HG03378 (cell line): ENCODE measurements around the gene TNKS1BP1.
A peak's percentile ranks its signal among the peaks of the same experiment; 100 is the strongest.
"Not testable (repeated sequence)": the region's sequence is repeated elsewhere in the genome, so short reads cannot be mapped to it uniquely, and the experiment has no call there.

Experiments used
- ATAC-seq: cut with Tn5 transposase; IDR thresholded peaks from one replicate; pipeline ENCODE4 v1.9.1; 2021; ENCODE audit warnings: mild to moderate bottlenecking, moderate library complexity; ENCODE audit not compliant: unreplicated experiment

The TNKS1BP1 gene

DNA sequence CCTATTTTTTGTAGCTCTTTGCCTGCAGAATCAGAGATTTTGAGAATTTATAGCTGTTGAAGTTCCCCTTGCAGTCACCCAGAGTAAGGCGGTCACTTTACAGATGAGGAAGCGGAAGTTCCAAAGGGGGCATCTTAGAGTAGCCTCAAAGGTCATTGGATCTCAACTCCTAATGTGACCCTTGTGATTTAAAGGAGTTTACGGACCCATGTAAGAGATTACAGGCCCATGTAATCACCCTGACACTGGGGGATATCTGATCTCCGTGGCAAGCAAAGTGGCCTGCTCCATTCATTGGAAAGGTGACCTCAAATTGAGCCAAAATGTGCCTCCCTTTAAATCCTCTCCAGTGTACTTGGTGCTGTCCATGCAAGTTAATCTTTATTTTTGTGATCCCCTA is 29.1 kb upstream of the TNKS1BP1 start:
- ATAC-seq = no peak

DNA sequence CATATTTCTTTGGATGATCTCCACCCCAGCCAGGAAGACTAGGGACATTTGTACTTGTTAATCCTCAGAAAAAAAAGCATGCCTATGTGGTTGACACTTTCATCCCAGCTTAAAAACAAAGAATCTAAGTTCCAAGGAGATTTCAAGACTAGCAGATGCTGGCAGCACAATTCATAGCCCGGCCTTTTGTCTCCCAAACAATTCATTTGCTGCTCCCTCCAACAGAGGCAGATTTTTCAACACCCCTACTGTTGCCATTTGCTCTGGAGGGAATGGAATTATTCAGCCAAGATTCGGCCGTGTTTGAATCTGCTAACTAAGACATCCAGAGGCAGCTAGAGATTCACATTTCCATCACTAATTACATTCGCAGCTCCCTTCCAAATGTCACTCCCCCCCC is 28.7 kb upstream of the TNKS1BP1 start:
- no peak for ATAC-seq

DNA sequence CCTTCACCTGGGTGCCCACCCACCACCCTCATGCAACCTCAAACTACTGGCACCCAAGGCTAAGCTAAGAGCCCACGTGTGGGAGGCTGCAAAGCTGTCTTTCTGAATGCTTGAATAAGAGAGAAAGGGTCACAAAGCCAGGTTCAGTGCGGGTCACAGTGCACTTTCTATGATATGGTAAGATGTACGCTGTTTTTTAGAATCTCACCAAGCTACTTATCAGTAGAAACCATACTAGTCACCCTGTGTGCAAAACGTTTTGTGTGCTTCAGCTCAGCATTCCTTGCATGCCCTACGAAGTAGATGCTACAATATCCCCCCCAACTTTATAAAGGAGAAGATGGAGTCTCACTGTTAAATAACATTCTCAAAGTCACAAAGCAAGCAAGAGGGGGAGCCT is 28.3 kb upstream of the TNKS1BP1 start:
- no peak for ATAC-seq

DNA sequence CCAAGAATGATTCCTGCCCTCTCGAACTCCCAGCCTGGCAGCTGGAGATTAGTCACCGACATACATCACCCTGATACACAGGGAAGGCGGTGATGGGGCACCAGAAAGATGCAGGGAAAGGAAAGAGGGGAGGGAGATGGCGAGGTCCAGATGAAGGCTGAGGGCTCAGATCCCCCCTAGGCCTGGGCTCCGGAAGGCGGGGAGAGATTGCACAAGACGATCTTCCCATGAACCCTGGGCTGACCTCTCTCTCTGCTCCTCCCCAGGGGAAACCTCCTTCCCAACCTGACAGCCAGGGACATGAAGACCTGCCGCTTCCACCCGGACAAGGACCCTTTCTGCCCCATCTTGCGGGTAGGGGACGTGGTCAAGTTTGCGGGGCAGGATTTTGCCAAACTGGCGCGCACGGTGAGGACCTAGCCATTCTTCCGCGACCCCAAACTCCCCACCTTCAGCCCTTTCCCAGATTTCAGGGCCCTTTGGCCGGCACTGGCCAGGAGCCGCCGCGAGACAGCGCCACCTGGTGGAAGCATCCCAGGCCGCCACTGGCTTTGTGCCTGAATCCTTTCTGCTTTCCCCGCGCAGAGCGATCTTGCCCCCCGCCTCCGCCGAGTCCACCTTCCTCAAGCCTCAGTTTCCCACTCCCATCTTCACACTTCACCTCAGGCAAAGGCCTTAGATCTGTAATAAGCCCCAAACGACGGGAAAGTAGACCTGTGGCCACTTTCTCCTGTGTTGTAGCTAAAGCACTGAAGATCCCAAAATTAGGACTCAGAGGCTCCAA is 24.9 kb upstream of the TNKS1BP1 start:
- ATAC-seq = no peak

DNA sequence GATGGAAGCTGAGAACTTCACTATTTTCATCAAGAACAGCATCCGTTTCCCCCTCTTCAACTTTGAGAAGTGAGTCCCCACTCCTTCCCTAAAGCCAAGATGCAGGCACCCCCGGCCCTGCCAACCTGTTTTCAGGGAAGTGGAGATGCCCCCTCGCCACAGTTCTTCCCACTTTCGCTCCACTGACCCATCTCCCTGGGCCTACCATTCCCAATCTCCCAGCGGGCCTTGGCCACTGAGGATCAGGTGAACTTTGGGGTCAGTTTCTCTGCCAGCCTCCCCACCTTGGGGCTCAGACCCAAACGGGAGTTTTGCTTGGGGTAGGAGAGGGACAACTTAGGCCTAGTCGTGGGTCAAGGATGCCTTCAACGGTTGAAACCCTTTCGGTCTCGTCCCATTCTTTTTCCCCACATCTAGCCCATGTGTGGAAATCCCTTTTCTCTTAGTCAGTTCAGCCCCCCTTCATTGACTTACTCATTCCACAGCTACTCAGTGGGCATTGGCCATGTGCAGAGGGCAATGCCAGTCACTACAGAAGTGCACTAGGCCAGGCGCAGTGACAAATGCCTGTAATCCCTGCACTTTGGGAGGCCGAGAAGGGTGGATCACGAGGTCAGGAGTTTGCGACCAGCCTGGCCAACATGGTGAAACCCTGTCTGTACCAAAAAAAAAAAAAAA is 24.0 kb upstream of the TNKS1BP1 start:
- ATAC-seq = no peak

DNA sequence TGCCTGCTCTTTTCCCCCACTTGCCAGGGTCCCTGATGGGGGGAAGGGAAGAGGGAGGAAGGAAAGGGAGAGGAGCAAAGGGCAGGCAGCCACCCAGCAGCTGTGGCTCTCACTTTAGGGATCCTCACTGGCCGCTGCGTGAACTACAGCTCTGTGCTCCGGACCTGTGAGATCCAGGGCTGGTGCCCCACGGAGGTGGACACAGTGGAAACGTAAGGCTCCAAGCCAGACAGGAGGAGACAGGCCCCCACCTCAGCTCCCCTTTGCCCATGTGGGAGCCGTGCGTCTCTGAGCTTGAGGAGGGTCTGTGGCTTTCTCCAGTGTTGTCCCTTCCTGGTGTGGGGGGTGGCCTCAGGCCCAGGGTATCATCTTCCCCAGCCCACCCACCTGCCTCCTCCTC is 23.3 kb upstream of the TNKS1BP1 start:
- ATAC-seq = no peak

DNA sequence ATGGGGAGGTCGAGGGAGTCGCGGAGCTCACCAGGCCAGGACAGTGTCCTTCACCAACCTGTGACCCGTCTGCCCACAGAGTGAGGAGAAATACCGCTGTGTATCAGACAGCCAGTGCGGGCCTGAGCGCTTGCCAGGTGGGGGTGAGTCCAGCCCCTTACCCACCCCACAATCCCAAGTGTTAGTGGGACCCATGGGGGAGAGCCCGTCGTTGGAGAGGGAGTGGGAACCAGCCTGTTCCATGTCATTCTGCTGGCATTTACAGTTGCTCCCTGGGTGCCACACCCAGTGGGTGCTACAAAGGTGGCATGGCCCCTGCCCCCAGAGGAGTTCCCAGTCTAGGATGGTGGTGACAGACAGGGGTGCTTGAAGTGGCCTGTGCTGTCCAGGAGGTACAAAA is 22.6 kb upstream of the TNKS1BP1 start:
- ATAC-seq = no peak

DNA sequence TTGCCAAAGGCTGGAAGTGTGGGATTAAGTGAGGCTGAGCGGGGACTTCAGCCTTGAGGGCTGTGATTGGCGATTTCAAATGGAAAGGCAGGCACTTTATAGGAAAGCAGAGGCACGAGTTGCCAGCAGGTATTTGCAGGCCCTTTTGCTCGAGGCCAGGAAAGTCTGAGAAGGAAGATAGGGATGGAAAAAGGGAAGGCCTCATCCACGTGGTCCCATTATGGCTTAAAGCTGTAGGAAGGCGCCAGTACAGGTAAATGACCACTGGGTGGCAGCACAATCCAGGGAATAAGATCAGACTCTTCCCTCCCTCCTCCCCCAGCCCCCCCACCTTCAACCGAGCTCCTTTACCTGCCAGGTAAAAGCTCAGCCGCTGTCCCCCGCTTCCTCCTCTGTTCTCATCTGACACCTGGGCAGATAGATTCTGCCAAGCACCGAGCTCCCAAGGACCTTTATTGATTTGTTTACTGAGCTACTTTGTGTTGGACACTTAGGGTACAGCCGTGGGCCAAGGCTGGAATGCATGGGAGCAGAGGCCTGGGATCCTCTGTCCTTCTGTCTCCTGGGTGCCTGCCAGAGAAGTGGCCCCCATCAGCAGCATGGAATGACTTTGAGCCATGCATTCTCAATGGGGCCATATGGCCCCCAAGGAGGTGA is 20.9 kb upstream of the TNKS1BP1 start:
- ATAC-seq = no peak

DNA sequence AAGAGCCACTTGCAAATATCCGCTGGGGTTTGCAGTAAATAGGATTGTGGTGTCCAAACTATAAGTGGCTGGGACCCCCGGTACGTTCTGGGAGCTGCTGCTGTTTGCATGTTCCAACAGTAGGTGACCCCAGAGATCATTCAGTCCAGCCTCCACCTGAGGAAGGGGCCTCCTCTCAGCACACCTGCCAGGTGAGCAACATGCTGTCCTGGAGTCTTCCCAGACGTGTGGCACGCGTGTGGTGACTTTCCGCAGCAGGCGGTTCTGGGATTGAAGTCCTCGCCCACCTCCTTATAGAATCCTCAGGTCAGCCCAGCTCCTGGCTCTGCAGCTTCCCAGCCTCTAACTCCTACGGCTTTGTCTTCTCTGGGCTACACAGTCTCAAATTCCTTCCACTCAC is 20.1 kb upstream of the TNKS1BP1 start:
- ATAC-seq = no peak

DNA sequence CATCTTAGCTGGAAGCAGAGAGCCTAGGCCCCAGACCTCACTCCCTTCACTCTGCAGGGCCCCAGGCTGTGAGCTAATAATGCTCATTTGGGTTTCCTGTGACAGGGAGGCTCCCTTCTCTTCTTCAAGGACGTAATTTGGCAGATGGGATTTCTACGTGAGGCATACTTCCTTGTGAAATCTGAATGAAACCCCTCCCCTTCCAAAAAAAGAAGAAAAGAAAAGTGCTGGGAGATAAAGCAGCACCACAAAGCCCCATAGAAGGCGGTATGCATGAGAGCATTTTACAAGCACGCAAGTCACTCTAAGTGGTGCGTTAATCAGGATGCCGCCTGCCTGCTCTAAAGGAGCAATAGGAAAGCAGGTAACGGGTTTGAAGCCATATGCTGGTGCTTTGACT is 19.1 kb upstream of the TNKS1BP1 start:
- no peak for ATAC-seq

DNA sequence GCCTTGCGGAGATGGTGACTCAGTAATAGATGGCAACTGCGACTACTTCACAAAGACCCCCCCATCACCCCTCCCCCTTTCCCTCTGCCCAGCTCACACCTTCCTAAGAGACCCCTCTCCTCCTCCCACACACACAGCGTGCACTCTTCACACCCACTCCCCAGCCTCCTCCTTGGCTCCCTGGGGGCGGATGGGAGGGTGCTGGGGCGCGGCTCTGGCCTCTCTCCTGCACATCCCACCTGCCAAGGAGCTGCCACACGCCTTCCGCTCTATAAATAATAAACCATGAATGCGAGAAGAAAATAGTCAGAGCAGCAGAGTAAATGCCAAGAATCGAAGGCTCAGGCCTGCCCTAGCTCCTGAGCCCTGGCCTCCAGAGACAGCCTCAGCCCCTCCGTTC is 17.9 kb upstream of the TNKS1BP1 start:
- ATAC-seq = no peak

DNA sequence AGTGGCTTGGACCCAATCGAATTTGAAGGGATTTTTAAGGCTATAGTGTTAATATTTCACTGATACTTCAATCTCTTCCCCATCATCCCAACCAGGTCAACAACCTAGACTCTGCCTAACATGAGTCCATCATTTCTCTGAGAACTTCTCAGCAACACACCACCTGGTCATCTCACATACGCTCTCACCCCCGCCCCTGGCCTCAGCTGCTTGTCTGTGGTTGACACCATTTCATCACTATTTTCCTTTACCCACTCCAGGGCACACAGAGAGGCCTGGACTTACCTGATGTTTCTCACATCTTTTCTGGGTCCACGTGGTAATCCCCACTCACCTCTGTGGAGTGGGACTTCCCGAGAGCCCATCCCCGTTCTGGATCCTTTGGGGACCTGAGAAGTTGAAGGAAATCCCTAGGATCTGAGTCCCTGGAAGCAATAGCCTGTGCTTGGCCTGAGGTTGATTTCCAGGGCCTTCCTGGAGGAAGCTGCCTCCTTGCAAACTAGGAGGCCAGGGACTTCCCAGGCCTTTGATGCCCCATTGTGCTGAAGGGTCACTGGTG is 16.6 kb upstream of the TNKS1BP1 start:
- ATAC-seq = no peak

DNA sequence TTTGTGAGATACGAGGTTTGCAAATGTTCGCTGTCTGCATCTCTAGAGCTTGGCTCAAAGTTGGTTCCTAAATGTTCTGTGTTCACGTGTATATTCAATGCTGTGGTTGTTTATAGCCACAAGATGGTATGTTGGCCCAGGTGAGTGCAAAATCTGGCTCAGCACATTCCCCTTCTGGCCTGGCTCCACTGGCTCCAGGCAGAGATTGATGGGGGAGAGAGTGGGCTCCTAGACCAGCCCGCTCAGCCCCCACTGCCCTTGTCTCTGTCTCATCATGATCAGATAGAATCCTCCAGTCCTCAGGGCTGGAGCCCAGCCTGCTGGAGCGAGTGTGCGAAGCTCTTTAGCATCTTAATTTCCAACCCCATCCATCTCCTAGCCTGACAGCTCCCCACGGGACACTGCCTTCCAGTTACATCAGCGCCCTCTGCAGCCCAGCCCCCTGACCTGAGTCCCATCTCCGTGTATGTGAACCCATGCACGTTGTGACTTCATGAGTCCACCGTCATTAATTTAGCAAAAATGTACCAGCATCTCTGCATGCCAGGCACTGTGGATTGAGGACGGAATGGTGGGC is 15.4 kb upstream of the TNKS1BP1 start:
- ATAC-seq = no peak

DNA sequence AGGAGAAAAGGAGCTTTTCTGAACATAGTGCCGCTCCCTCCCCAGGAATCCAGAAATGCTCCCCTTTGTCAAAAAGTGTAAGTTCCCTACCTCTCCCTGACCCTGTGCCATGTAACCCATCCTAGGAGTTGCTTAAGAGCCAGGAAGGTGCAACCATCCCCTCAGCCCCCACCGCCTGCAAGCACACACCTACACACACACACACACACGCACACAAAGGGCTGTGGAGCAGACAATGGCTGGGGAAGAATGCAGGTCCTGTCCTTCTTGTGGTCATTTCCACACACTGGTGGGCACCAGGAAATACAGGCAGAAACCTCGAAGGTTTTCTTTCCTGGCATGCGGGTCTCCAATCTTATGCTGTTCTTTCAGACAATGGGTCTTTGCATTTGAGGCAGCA is 14.6 kb upstream of the TNKS1BP1 start:
- ATAC-seq = no peak

DNA sequence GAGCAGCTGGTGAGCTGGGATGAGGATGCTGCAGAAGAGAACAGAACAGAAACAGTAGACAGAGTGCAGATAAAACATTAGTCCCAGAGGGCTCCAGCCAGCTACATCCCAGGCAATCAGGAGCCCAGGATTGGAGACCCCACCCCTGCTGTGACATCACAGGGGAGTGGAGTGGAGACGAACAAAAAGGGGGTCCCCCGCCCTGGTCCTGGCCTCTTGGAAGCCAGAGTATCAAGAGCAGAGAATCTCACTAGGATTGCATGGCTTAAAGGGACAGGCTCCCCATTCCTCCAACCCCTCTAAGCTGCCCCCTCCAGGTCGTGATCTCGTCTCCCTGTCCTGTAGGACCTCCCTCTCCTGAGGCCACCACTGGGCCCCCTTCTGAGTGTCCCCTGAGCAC is 13.4 kb upstream of the TNKS1BP1 start, which contains the start of gene P2RX3:
P2RX3 (plus strand) TSS at position 211 of the 400 bp plus-strand sequence. CDS start 199 bp downstream, outside the sequence.
- no peak for ATAC-seq

DNA sequence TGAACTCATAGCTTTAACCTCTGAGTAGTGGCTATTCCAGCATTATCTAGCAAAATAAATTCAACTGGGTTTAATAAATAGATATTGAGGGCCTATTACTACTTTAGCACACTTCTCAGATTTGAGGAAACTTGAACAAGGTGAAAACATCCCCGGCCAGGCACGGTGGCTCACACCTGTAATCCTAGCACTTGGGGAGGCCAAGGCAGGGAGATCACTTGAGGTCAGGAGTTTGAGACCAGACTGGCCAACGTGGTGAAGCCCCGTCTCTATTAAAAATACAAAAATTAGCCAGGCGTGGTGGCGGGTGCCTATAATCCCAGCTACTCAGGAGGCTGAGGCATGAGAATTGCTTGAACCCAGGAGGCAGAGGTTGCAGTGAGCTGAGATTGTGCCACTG is 12.1 kb upstream of the TNKS1BP1 start:
- not testable (repeated sequence) for ATAC-seq

DNA sequence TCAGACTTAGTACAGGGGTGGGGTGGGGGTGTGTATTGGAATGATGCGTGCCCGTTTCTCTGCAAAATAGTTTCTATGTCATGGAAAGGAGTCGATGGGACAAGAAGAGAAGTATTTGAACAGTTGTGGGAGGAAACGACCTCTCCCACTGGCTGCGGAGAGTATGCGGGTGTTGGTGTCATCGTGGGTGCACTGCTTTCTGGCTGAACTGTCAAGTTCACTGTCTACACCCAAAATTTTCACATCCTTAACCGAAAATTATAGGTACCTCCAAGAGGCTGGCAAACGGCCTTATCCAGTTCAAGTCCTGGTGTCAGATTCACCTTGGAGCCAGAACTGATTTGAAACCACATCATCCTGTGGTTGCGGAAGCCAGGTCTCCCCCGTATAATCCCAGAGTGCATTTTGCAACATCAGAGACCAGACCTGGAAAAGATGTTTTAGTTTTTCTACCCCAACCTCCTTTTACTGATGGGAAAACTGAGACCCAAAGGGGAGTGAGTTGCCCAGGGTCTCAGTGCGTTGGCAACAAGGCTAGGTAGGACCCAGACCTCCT is 11.4 kb upstream of the TNKS1BP1 start:
- no peak for ATAC-seq

DNA sequence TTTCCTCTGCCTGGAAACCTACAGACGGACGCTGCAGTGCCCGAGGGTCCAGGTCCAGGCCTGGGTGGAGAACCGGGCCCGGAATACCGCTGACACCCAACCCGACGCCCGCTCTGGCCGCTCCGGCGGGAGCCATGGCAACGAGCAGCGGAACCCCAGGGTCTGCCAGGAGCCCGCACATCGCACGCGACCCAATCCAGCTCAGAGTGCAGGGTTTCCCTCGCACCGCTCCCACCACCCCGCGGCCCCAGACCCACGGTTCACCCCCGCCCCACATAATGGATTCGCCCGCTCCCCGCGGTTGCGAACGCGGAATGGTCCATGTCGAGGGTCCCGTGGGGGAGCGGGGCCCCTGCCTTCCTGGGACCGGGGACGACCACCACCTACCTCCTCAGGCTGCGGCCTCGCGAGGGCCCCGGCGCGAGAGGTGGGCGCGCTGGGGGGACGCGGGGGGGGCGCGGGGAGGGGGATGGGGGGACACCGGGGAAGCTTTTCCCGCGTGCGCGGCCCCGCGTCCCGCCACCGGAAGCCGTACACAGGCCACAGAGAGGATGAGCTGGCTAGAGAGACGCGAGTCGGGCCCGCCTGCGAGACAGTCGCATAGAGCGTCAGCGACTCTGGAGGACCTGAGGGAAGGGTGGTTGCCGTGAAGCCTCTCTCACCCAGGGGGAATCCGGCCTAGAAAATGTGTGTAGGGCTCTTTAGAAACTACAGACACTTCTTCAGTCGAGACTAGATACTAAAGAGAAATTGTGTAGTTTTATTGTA is 10.8 kb upstream of the TNKS1BP1 start, which contains the start of gene SSRP1:
SSRP1 (minus strand) TSS at position 550 of the 768 bp plus-strand sequence. CDS start 771 bp downstream, outside the sequence.
- ATAC-seq = peak; percentile 93

DNA sequence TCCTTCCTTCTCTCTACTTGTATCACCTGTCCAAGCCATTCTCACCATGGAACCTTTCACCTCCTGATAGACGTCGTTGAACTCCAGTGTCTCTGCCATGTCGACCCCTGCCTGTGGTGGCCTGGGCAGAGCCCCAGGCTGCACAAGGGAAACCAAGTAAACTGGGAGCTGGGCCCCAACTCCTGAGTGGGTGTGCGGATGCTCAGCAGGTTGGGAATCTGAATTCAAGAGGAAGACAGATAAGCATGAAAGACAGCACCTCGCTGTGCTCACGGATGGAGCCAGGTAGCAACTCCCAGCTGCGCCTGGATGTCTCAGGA is 10.2 kb upstream of the TNKS1BP1 start:
- peak; percentile 5 for ATAC-seq
